ENCODE results near the gene TFAP2E. TPM values are rescaled to one million over a fixed set of nuclear protein-coding genes. Genes with fewer than 3 reads are reported as not detected.
"Not testable (repeated sequence)": the region's sequence is repeated elsewhere in the genome, so short reads cannot be mapped to it uniquely, and the experiment has no call there.

The TFAP2E gene
- total RNA-seq, 1 donor from 2014 or later = 0.41 TPM

DNA sequence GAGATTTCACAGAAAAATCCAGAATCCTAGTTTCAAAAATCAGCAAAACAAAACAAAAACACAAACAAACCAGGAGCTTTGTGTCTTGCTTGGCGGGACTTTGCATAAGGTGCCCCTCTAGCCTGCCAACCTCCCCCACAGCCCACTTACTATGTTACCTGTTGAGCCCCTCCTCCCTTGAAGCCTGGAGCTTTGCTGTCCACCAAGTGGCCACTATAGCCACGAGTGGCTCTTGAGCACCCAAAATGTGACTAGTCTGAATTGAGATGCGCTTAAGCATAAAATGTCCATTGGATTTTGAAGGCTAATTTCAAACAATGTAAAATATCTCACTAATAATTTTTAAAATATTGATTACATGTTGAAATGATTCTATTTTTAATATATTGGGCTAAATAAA, 12.2 kb downstream of the TFAP2E start:
- no peak for DNase-seq (ENCODE audit: low read depth)
- no peak overlapping the region for H3K27ac ChIP-seq (ENCODE audit: low read depth, low read length)
- H3K4me3 ChIP-seq (ENCODE audit: insufficient read depth, low read depth, low read length) = no peak overlapping the region
- H3K9me3 ChIP-seq (ENCODE audit: insufficient read depth, low read depth, low read length) = no peaks in the 10 kb centered on the region
- Mint-ChIP-seq H3K9me3 (ENCODE audit: unreplicated experiment) (no peaks in the 10 kb centered on the region), H3K27ac (ENCODE audit: unreplicated experiment) (no peak overlapping the region), H3K4me1 (ENCODE audit: low read depth, unreplicated experiment) (no peaks in the 10 kb centered on the region), H3K27me3 (ENCODE audit: low read depth, unreplicated experiment) (peaks cover 24% of the 10 kb centered on the region), H3K4me3 (ENCODE audit: unreplicated experiment) (no peak overlapping the region), H3K36me3 (ENCODE audit: low read depth, unreplicated experiment) (peaks cover 7% of the 10 kb centered on the region)
- H2AFZ ChIP-seq (ENCODE audit: low read depth, low read length) = no peak overlapping the region
- no peaks in the 10 kb centered on the region for H3K79me2 ChIP-seq (ENCODE audit: insufficient read depth, low read length)
- H3K9ac ChIP-seq (ENCODE audit: low read length) = no peak overlapping the region
- H3K4me1 ChIP-seq (ENCODE audit: insufficient read depth, low read length) = no peaks in the 10 kb centered on the region
- H3K27me3 ChIP-seq (ENCODE audit: insufficient read depth, low read length) = no peaks in the 10 kb centered on the region
- H3K36me3 ChIP-seq (ENCODE audit: insufficient read depth, low read length) = no peaks in the 10 kb centered on the region
- no peak for FAIRE-seq
- H3K4me2 ChIP-seq (ENCODE audit: low read length) = no peak overlapping the region
- TF ChIP-seq CTCF (IDR thresholded peaks at IDR 0.05; ENCODE audit: insufficient read depth, low read depth, low read length) (no peak), EZH2 (IDR thresholded peaks at IDR 0.05; ENCODE audit: insufficient read depth, low read length) (no peak)
- H4K20me1 ChIP-seq (ENCODE audit: insufficient read depth, low read length) = no peaks in the 10 kb centered on the region

- not testable (repeated sequence) for H4K20me1 ChIP-seq (ENCODE audit: insufficient read depth, low read length); H3K4me3 Mint-ChIP-seq (ENCODE audit: unreplicated experiment); H3K27ac ChIP-seq (ENCODE audit: low read depth, low read length); H3K79me2 ChIP-seq (ENCODE audit: insufficient read depth, low read length); H3K36me3 ChIP-seq (ENCODE audit: insufficient read depth, low read length); H3K27me3 ChIP-seq (ENCODE audit: insufficient read depth, low read length); H3K4me1 ChIP-seq (ENCODE audit: insufficient read depth, low read length); H3K9ac ChIP-seq (ENCODE audit: low read length); H3K4me1 Mint-ChIP-seq (ENCODE audit: low read depth, unreplicated experiment); FAIRE-seq; H3K9me3 Mint-ChIP-seq (ENCODE audit: unreplicated experiment); H3K27ac Mint-ChIP-seq (ENCODE audit: unreplicated experiment); H3K9me3 ChIP-seq (ENCODE audit: insufficient read depth, low read depth, low read length); DNase-seq (ENCODE audit: low read depth); H3K4me3 ChIP-seq (ENCODE audit: insufficient read depth, low read depth, low read length); H3K36me3 Mint-ChIP-seq (ENCODE audit: low read depth, unreplicated experiment); H3K4me2 ChIP-seq (ENCODE audit: low read length); H2AFZ ChIP-seq (ENCODE audit: low read depth, low read length)
- peaks cover 24% of the 10 kb centered on the region for H3K27me3 Mint-ChIP-seq (ENCODE audit: low read depth, unreplicated experiment)
These were observed 12.7 kb downstream of the TFAP2E start for GRCh38 chr1:35585805-35586204.

- Histone ChIP-seq H3K9me3 (ENCODE audit: insufficient read depth, low read depth, low read length) (no peaks in the 10 kb centered on the region), H3K27ac (ENCODE audit: low read depth, low read length) (no peak overlapping the region), H4K20me1 (ENCODE audit: insufficient read depth, low read length) (no peaks in the 10 kb centered on the region), H3K36me3 (ENCODE audit: insufficient read depth, low read length) (no peaks in the 10 kb centered on the region), H3K79me2 (ENCODE audit: insufficient read depth, low read length) (no peaks in the 10 kb centered on the region), H2AFZ (ENCODE audit: low read depth, low read length) (no peak overlapping the region), H3K4me1 (ENCODE audit: insufficient read depth, low read length) (no peaks in the 10 kb centered on the region), H3K9ac (ENCODE audit: low read length) (no peak overlapping the region), H3K4me2 (ENCODE audit: low read length) (no peak overlapping the region), H3K4me3 (ENCODE audit: insufficient read depth, low read depth, low read length) (no peak overlapping the region), H3K27me3 (ENCODE audit: insufficient read depth, low read length) (no peaks in the 10 kb centered on the region)
- Mint-ChIP-seq H3K4me1 (ENCODE audit: low read depth, unreplicated experiment) (no peaks in the 10 kb centered on the region), H3K36me3 (ENCODE audit: low read depth, unreplicated experiment) (peaks cover 7% of the 10 kb centered on the region), H3K9me3 (ENCODE audit: unreplicated experiment) (no peaks in the 10 kb centered on the region), H3K27me3 (ENCODE audit: low read depth, unreplicated experiment) (peaks cover 24% of the 10 kb centered on the region), H3K27ac (ENCODE audit: unreplicated experiment) (no peak overlapping the region), H3K4me3 (ENCODE audit: unreplicated experiment) (no peak overlapping the region)
- no peak for FAIRE-seq
- no peak for DNase-seq (ENCODE audit: low read depth)
- no peak for TF ChIP-seq EZH2 (IDR thresholded peaks at IDR 0.05; ENCODE audit: insufficient read depth, low read length)
- TF ChIP-seq CTCF (IDR thresholded peaks at IDR 0.05; ENCODE audit: insufficient read depth, low read depth, low read length) = no peak
These were observed 13.7 kb downstream of the TFAP2E start for GRCh38 chr1:35586808-35587207.
